HEK293T (cell line): Measurements from ENCODE around the gene GALNT16.
"Not testable (repeated sequence)": the region's sequence is repeated elsewhere in the genome, so short reads cannot be mapped to it uniquely, and the experiment has no call there.

ENCODE experiments used
- CTCF ChIA-PET: fragments of 350-600 bp; formaldehyde crosslinking; extraction: SDS; loops from one replicate; lab custom pipeline; 2021; ENCODE audit warnings: antibody characterized with exemption, inconsistent platforms; lab: Yijun Ruan, JAX
- POLR2A ChIA-PET: fragments of 350-600 bp; formaldehyde crosslinking; extraction: SDS; loops from one replicate; lab custom pipeline; 2020; ENCODE audit warnings: antibody characterized with exemption, inconsistent platforms; lab: Yijun Ruan, JAX
- DNase-seq: peaks from one replicate; pipeline ENCODE4 v3.0.0; 2012; ENCODE audit warnings: mixed read lengths; ENCODE audit errors: extremely low spot score
- ARNT ChIP-seq: fragments of 450-650 bp; IDR thresholded peaks from 2 replicates; pipeline ENCODE4 v1.6.1; 2017; ENCODE audit warnings: mild to moderate bottlenecking
- BHLHE40 ChIP-seq: fragments of 450-650 bp; IDR thresholded peaks from 2 replicates; pipeline ENCODE4 v1.6.1; 2016; ENCODE audit warnings: mild to moderate bottlenecking, moderate library complexity, borderline replicate concordance
- CTBP1 ChIP-seq: fragments of 450-650 bp; IDR thresholded peaks from 2 replicates; pipeline ENCODE4 v1.6.1; 2016; ENCODE audit warnings: borderline replicate concordance
- ELF4 ChIP-seq: fragments of 450-650 bp; IDR thresholded peaks from 2 replicates; pipeline ENCODE4 v1.6.1; 2017; ENCODE audit warnings: antibody characterized with exemption
- FOXA1 ChIP-seq: fragments of 450-650 bp; IDR thresholded peaks from 2 replicates; pipeline ENCODE4 v1.6.1; 2016; ENCODE audit warnings: mild to moderate bottlenecking
- FOXK2 ChIP-seq: fragments of 450-650 bp; IDR thresholded peaks from 2 replicates; pipeline ENCODE4 v1.6.1; 2016; ENCODE audit warnings: mild to moderate bottlenecking
- FOXM1 ChIP-seq: fragments of 450-650 bp; IDR thresholded peaks from 2 replicates; pipeline ENCODE4 v1.6.1; 2017; ENCODE audit warnings: mild to moderate bottlenecking, borderline replicate concordance
- HDGF ChIP-seq: fragments of 450-650 bp; IDR thresholded peaks from 2 replicates; pipeline ENCODE4 v1.6.1; 2017; ENCODE audit warnings: antibody characterized with exemption, borderline replicate concordance
- L3MBTL2 ChIP-seq: fragments of 450-650 bp; conservative IDR thresholded peaks from 2 replicates; pipeline ENCODE4 v1.6.1; 2016; ENCODE audit warnings: mild to moderate bottlenecking
- LEF1 ChIP-seq: fragments of 450-650 bp; IDR thresholded peaks from 2 replicates; pipeline ENCODE4 v1.6.1; 2017; ENCODE audit warnings: mild to moderate bottlenecking, borderline replicate concordance
- NFRKB ChIP-seq: fragments of 450-650 bp; IDR thresholded peaks from 2 replicates; pipeline ENCODE4 v1.6.1; 2016; ENCODE audit warnings: mild to moderate bottlenecking, moderate library complexity
- SP1 ChIP-seq: fragments of 450-650 bp; IDR thresholded peaks from 2 replicates; pipeline ENCODE4 v1.6.1; 2017
- SUZ12 ChIP-seq: fragments of 450-650 bp; IDR thresholded peaks from 2 replicates; pipeline ENCODE4 v1.6.1; 2016; ENCODE audit warnings: mild to moderate bottlenecking
- TARDBP ChIP-seq: fragments of 450-650 bp; IDR thresholded peaks from 2 replicates; pipeline ENCODE4 v1.6.1; 2016
- ZNF384 ChIP-seq: fragments of 450-650 bp; IDR thresholded peaks from 2 replicates; pipeline ENCODE4 v1.6.1; 2016
- TF ChIP-seq, protein P1 (sequence below): fragments of 450-650 bp; IDR thresholded peaks from 2 replicates; pipeline ENCODE4 v1.6.1; 2016

Gene GALNT16

GRCh38 chr14:69259527-69260189, at the start of gene GALNT16:
TSS of gene GALNT16 (plus strand) at chr14:69260158. CDS start at chr14:69260291, 133 bp downstream.
- TF ChIP-seq FOXM1 (no peak), FOXK2 (no peak), ELF4 (no peak)
- CTCF ChIA-PET = interaction anchor here (0.5 to 2.1 kb wide), 8 partner anchors 17 to 435 kb away, joined by 3 to 7 read pairs (median 4); no protein-coding TSS in a partner anchor
- DNase-seq = peak; percentile 71

GRCh38 chr14:69214393-69214792, 45.6 kb upstream of the GALNT16 start:
- peak; percentile 42 for DNase-seq
- ChIA-PET POLR2A (interaction anchor here (0.9 kb wide), 1 partner anchor 23 kb away, joined by 3 read pairs; the partner anchor contains the start of gene EXD2), CTCF (no interaction called here)
- TF ChIP-seq FOXK2 (peak; percentile 42; the same call in 1 of the 2 replicates), ZNF384 (peak; percentile 58; the same call in 1 of the 2 replicates), HDGF (no peak)
- TF ChIP-seq, protein P1, sequence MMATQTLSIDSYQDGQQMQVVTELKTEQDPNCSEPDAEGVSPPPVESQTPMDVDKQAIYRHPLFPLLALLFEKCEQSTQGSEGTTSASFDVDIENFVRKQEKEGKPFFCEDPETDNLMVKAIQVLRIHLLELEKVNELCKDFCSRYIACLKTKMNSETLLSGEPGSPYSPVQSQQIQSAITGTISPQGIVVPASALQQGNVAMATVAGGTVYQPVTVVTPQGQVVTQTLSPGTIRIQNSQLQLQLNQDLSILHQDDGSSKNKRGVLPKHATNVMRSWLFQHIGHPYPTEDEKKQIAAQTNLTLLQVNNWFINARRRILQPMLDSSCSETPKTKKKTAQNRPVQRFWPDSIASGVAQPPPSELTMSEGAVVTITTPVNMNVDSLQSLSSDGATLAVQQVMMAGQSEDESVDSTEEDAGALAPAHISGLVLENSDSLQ = peak; percentile 90

More at GRCh38 chr14:69259527-69260189, at the start of gene GALNT16:
- POLR2A ChIA-PET = interaction anchor here (0.9 to 1.8 kb wide), 3 partner anchors 78 to 139 kb away, joined by 3 to 5 read pairs (median 4); partner anchors contain the start of genes ERH and SLC39A9

- POLR2A ChIA-PET, CTCF ChIA-PET, DNase-seq: not testable (repeated sequence)
These were observed 42.3 kb upstream of the GALNT16 start for GRCh38 chr14:69217663-69218062.

DNA sequence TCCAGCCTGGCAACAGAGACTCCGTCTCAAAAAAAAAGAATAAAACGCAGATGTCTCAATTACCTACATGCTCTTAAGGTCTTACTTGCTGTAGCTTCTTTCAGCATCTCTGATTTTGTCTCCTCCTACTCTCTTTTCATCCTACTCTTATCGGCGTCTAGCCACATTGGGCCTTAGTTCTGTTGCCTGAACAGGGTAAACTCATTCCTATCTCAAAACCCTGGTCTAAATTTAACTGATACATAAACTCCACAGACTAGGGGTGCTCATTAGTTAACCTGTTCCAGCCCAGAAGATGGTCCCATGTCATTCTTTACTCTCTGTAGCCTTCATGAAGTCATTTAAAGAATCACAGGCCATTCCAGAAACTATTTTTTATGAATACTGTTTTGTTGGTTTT, 35.0 kb upstream of the GALNT16 start:
- TF ChIP-seq NFRKB (no peak), BHLHE40 (no peak), FOXA1 (no peak), TARDBP (no peak), ELF4 (no peak), FOXK2 (no peak), SP1 (no peak), ARNT (no peak), LEF1 (no peak), CTBP1 (no peak), ZNF384 (no peak), FOXM1 (no peak), SUZ12 (no peak), L3MBTL2 (no peak), HDGF (no peak)
- TF ChIP-seq, protein P1 = no peak
- DNase-seq = no peak
- POLR2A ChIA-PET = no interaction called here
- CTCF ChIA-PET = no interaction called here

DNA sequence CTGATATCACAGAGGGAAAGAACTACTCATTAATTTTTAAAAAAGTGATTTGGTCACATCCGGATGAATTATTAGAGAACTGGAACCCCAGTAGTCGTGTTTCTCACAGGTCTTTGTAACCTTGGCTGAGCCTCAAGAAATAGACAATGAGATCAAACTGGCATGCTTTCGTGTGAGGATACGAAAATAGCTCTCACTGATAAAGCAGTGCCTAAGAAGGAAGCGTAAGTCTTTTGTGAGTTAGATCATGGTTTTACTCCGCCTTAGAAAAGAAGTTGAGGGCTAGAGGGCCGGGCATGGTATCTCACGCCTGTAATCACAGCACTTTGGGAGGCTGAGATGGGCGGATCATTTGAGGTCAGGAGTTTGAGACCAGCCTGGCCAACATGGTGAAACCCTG, 33.8 kb upstream of the GALNT16 start:
- ChIA-PET CTCF (interaction anchor here (1.1 kb wide), 1 partner anchor 97 kb away, joined by 3 read pairs; no protein-coding TSS in a partner anchor), POLR2A (no interaction called here)
- DNase-seq = no peak
- TF ChIP-seq L3MBTL2 = no peak
- no peak for TF ChIP-seq ZNF384
- no peak for TF ChIP-seq FOXA1
- no peak for TF ChIP-seq TARDBP
- no peak for TF ChIP-seq SUZ12
- no peak for TF ChIP-seq CTBP1
- no peak for TF ChIP-seq NFRKB
- TF ChIP-seq FOXK2 = no peak
- TF ChIP-seq HDGF = no peak
- no peak for TF ChIP-seq LEF1
- TF ChIP-seq ELF4 = no peak
- no peak for TF ChIP-seq ARNT
- TF ChIP-seq, protein P1 = no peak
- no peak for TF ChIP-seq SP1
- no peak for TF ChIP-seq FOXM1

- no peak for DNase-seq
- ChIA-PET CTCF (interaction anchor here (1.0 to 1.1 kb wide), 2 partner anchors 16 to 97 kb away, joined by 3 read pairs; no protein-coding TSS in a partner anchor), POLR2A (no interaction called here)
- TF ChIP-seq L3MBTL2 (no peak), FOXK2 (no peak)
These were observed 33.2 kb upstream of the GALNT16 start for GRCh38 chr14:69226736-69227135.

DNA sequence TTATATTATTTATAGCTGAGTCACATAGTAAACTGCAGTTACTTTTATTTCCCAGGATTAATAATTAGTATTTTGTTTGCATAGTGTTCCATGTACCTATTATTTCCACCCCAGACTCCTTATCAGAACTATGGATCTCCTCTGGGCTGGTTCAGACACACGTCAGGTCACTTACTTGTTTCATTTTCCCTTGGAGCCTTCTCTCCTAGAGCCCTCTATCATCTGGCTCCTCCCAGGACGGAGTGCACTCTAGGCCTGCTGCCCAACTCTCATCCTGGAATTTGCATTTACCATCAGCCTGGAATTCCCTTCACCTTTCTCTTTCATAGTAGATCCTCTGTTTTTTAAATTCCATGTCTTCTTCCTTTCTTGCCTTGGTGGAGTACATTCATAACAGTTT, 28.5 kb upstream of the GALNT16 start:
- DNase-seq = no peak
- CTCF ChIA-PET = no interaction called here
- POLR2A ChIA-PET = no interaction called here
- no peak for TF ChIP-seq FOXM1
- TF ChIP-seq FOXK2 = no peak
- TF ChIP-seq HDGF = no peak
- no peak for TF ChIP-seq LEF1
- no peak for TF ChIP-seq CTBP1
- no peak for TF ChIP-seq ZNF384
